Measurements from ENCODE around the gene PAIP2. TPM values are rescaled to one million over a fixed set of nuclear protein-coding genes. Genes with fewer than 3 reads are reported as not detected.
"Not testable (repeated sequence)": the region's sequence is repeated elsewhere in the genome, so short reads cannot be mapped to it uniquely, and the experiment has no call there.

The PAIP2 gene
- polyA plus RNA-seq, 4 donors: 43.6 to 65.2 (median 57.7) TPM

- H3K4me3 ChIP-seq (ENCODE audit: low read depth in 1 of 3, low read length in 3 of 3); FAIRE-seq; H3K27me3 ChIP-seq (ENCODE audit: control insufficient read depth in 3 of 3, insufficient read depth in 3 of 3, low read length in 3 of 3); DNase-seq; H3K9me3 ChIP-seq (ENCODE audit: control insufficient read depth in 2 of 2, insufficient read depth in 1 of 2, low read depth in 1 of 2, low read length in 1 of 2); H3K36me3 ChIP-seq (ENCODE audit: control insufficient read depth in 3 of 3, insufficient read depth in 2 of 3, low read depth in 1 of 3, low read length in 3 of 3); H3K27ac ChIP-seq (ENCODE audit: low read depth in 1 of 3, low read length in 2 of 3): not testable (repeated sequence)
- 85 to 90% (median 89%) methylated on average over 5 of the region's 5 CpGs for WGBS, 3 donors
- peaks cover 0 to 25% (median 3%) of the 10 kb centered on the region in 3 donors for H3K4me1 ChIP-seq (ENCODE audit: control insufficient read depth in 3 of 3, insufficient read depth in 2 of 3, low read depth in 1 of 3, low read length in 2 of 3)
These were observed 67.5 kb downstream of the PAIP2 start for GRCh38 chr5:139409116-139409515.

- Histone ChIP-seq H3K36me3 (ENCODE audit: control insufficient read depth in 3 of 3, insufficient read depth in 2 of 3, low read depth in 1 of 3, low read length in 3 of 3) (peaks cover 0 to 6% (median 0%) of the 10 kb centered on the region in 3 donors), H3K4me1 (ENCODE audit: control insufficient read depth in 3 of 3, insufficient read depth in 2 of 3, low read depth in 1 of 3, low read length in 2 of 3) (peaks cover 2 to 28% (median 10%) of the 10 kb centered on the region in 3 donors), H3K4me3 (ENCODE audit: low read depth in 1 of 3, low read length in 3 of 3) (no peak overlapping the region), H3K27me3 (ENCODE audit: control insufficient read depth in 3 of 3, insufficient read depth in 3 of 3, low read length in 3 of 3) (no peaks in the 10 kb centered on the region), H3K27ac (ENCODE audit: low read depth in 1 of 3, low read length in 2 of 3) (no peak overlapping the region), H3K9me3 (ENCODE audit: control insufficient read depth in 2 of 2, insufficient read depth in 1 of 2, low read depth in 1 of 2, low read length in 1 of 2) (no peaks in the 10 kb centered on the region)
- DNase-seq (no peak), FAIRE-seq (no peak)
- 78 to 83% (median 81%) methylated on average over 6 of the region's 6 CpGs for WGBS, 3 donors
These were observed 68.7 kb downstream of the PAIP2 start for GRCh38 chr5:139410121-139410992.

GRCh38 chr5:139410993-139411828 is 69.6 kb downstream of the PAIP2 start:
- Histone ChIP-seq H3K27me3 (ENCODE audit: control insufficient read depth in 3 of 3, insufficient read depth in 3 of 3, low read length in 3 of 3) (no peaks in the 10 kb centered on the region), H3K36me3 (ENCODE audit: control insufficient read depth in 3 of 3, insufficient read depth in 2 of 3, low read depth in 1 of 3, low read length in 3 of 3) (peaks cover 0 to 6% (median 0%) of the 10 kb centered on the region in 3 donors), H3K27ac (ENCODE audit: low read depth in 1 of 3, low read length in 2 of 3) (no peak overlapping the region), H3K9me3 (ENCODE audit: control insufficient read depth in 2 of 2, insufficient read depth in 1 of 2, low read depth in 1 of 2, low read length in 1 of 2) (no peaks in the 10 kb centered on the region), H3K4me1 (ENCODE audit: control insufficient read depth in 3 of 3, insufficient read depth in 2 of 3, low read depth in 1 of 3, low read length in 2 of 3) (peaks cover 3 to 30% (median 13%) of the 10 kb centered on the region in 3 donors), H3K4me3 (ENCODE audit: low read depth in 1 of 3, low read length in 3 of 3) (no peak overlapping the region)
- FAIRE-seq (no peak), DNase-seq (no peak)
- WGBS, 3 donors: 84 to 91% (median 89%) methylated on average over 17 of the region's 17 CpGs

- no peak overlapping the region for H3K4me3 ChIP-seq (ENCODE audit: low read depth in 1 of 3, low read length in 3 of 3)
- FAIRE-seq: no peak
- peaks cover 6 to 15% (median 13%) of the 10 kb centered on the region in 3 donors for H3K4me1 ChIP-seq (ENCODE audit: control insufficient read depth in 3 of 3, insufficient read depth in 2 of 3, low read depth in 1 of 3, low read length in 2 of 3)
- H3K27me3 ChIP-seq (ENCODE audit: control insufficient read depth in 3 of 3, insufficient read depth in 3 of 3, low read length in 3 of 3): no peaks in the 10 kb centered on the region
- peaks cover 0 to 6% (median 2%) of the 10 kb centered on the region in 3 donors for H3K36me3 ChIP-seq (ENCODE audit: control insufficient read depth in 3 of 3, insufficient read depth in 2 of 3, low read depth in 1 of 3, low read length in 3 of 3)
- no peaks in the 10 kb centered on the region for H3K9me3 ChIP-seq (ENCODE audit: control insufficient read depth in 2 of 2, insufficient read depth in 1 of 2, low read depth in 1 of 2, low read length in 1 of 2)
- no peak for DNase-seq
- 93 to 99% (median 97%) methylated on average over 6 of the region's 6 CpGs for WGBS, 3 donors
- no peak overlapping the region for H3K27ac ChIP-seq (ENCODE audit: low read depth in 1 of 3, low read length in 2 of 3)
These were observed 71.5 kb downstream of the PAIP2 start for GRCh38 chr5:139413153-139413552.

GRCh38 chr5:139413963-139414362 is 72.3 kb downstream of the PAIP2 start:
- Histone ChIP-seq H3K36me3 (ENCODE audit: control insufficient read depth in 3 of 3, insufficient read depth in 2 of 3, low read depth in 1 of 3, low read length in 3 of 3) (peaks cover 0 to 6% (median 3%) of the 10 kb centered on the region in 3 donors), H3K27me3 (ENCODE audit: control insufficient read depth in 3 of 3, insufficient read depth in 3 of 3, low read length in 3 of 3) (no peaks in the 10 kb centered on the region), H3K4me1 (ENCODE audit: control insufficient read depth in 3 of 3, insufficient read depth in 2 of 3, low read depth in 1 of 3, low read length in 2 of 3) (peaks cover 6 to 23% (median 13%) of the 10 kb centered on the region in 3 donors), H3K9me3 (ENCODE audit: control insufficient read depth in 2 of 2, insufficient read depth in 1 of 2, low read depth in 1 of 2, low read length in 1 of 2) (no peaks in the 10 kb centered on the region), H3K27ac (ENCODE audit: low read depth in 1 of 3, low read length in 2 of 3) (peak overlapping the region in 2 of 3 donors; percentile 18 to 62), H3K4me3 (ENCODE audit: low read depth in 1 of 3, low read length in 3 of 3) (no peak overlapping the region)
- WGBS, 3 donors: 41 to 68% (median 44%) methylated on average over 6 of the region's 6 CpGs
- DNase-seq: peak in 1 of 2 donors; percentile 19
- FAIRE-seq: no peak

- Histone ChIP-seq H3K27me3 (ENCODE audit: control insufficient read depth in 3 of 3, insufficient read depth in 3 of 3, low read length in 3 of 3) (no peaks in the 10 kb centered on the region), H3K27ac (ENCODE audit: low read depth in 1 of 3, low read length in 2 of 3) (peak overlapping the region; percentile 19 to 87 (median 76)), H3K9me3 (ENCODE audit: control insufficient read depth in 2 of 2, insufficient read depth in 1 of 2, low read depth in 1 of 2, low read length in 1 of 2) (no peaks in the 10 kb centered on the region), H3K4me3 (ENCODE audit: low read depth in 1 of 3, low read length in 3 of 3) (no peak overlapping the region), H3K4me1 (ENCODE audit: control insufficient read depth in 3 of 3, insufficient read depth in 2 of 3, low read depth in 1 of 3, low read length in 2 of 3) (peaks cover 7 to 30% (median 13%) of the 10 kb centered on the region in 3 donors), H3K36me3 (ENCODE audit: control insufficient read depth in 3 of 3, insufficient read depth in 2 of 3, low read depth in 1 of 3, low read length in 3 of 3) (peaks cover 0 to 9% (median 6%) of the 10 kb centered on the region in 3 donors)
- WGBS, 3 donors: 27 to 53% (median 47%) methylated on average over 9 of the region's 9 CpGs
- FAIRE-seq: no peak
- DNase-seq: peak; percentile 47 to 85
These were observed 73.0 kb downstream of the PAIP2 start for GRCh38 chr5:139414581-139415130.

GRCh38 chr5:139415221-139415861 is 73.7 kb downstream of the PAIP2 start:
- DNase-seq: no peak
- Histone ChIP-seq H3K36me3 (ENCODE audit: control insufficient read depth in 3 of 3, insufficient read depth in 2 of 3, low read depth in 1 of 3, low read length in 3 of 3) (peaks cover 0 to 9% (median 6%) of the 10 kb centered on the region in 3 donors), H3K4me3 (ENCODE audit: low read depth in 1 of 3, low read length in 3 of 3) (no peak overlapping the region), H3K27me3 (ENCODE audit: control insufficient read depth in 3 of 3, insufficient read depth in 3 of 3, low read length in 3 of 3) (no peaks in the 10 kb centered on the region), H3K27ac (ENCODE audit: low read depth in 1 of 3, low read length in 2 of 3) (peak overlapping the region; percentile 19 to 76 (median 56)), H3K9me3 (ENCODE audit: control insufficient read depth in 2 of 2, insufficient read depth in 1 of 2, low read depth in 1 of 2, low read length in 1 of 2) (no peaks in the 10 kb centered on the region), H3K4me1 (ENCODE audit: control insufficient read depth in 3 of 3, insufficient read depth in 2 of 3, low read depth in 1 of 3, low read length in 2 of 3) (peaks cover 7 to 35% (median 15%) of the 10 kb centered on the region in 3 donors)
- WGBS, 3 donors: 61 to 70% (median 62%) methylated on average over 8 of the region's 8 CpGs
- no peak for FAIRE-seq

GRCh38 chr5:139415869-139416268 is 74.2 kb downstream of the PAIP2 start:
- peaks cover 0 to 10% (median 6%) of the 10 kb centered on the region in 3 donors for H3K36me3 ChIP-seq (ENCODE audit: control insufficient read depth in 3 of 3, insufficient read depth in 2 of 3, low read depth in 1 of 3, low read length in 3 of 3)
- no peaks in the 10 kb centered on the region for H3K27me3 ChIP-seq (ENCODE audit: control insufficient read depth in 3 of 3, insufficient read depth in 3 of 3, low read length in 3 of 3)
- no peak overlapping the region for H3K27ac ChIP-seq (ENCODE audit: low read depth in 1 of 3, low read length in 2 of 3)
- peaks cover 7 to 35% (median 15%) of the 10 kb centered on the region in 3 donors for H3K4me1 ChIP-seq (ENCODE audit: control insufficient read depth in 3 of 3, insufficient read depth in 2 of 3, low read depth in 1 of 3, low read length in 2 of 3)
- no peak for FAIRE-seq
- no peak overlapping the region for H3K4me3 ChIP-seq (ENCODE audit: low read depth in 1 of 3, low read length in 3 of 3)
- DNase-seq: no peak
- H3K9me3 ChIP-seq (ENCODE audit: control insufficient read depth in 2 of 2, insufficient read depth in 1 of 2, low read depth in 1 of 2, low read length in 1 of 2): no peaks in the 10 kb centered on the region

Measured in small intestine (tissue), 7 donors.